Neural cell (in vitro differentiated cells): Measurements from ENCODE around the gene MRPS26. TPM values are rescaled to one million over a fixed set of nuclear protein-coding genes. Genes with fewer than 3 reads are reported as not detected.
"Not testable (repeated sequence)": the region's sequence is repeated elsewhere in the genome, so short reads cannot be mapped to it uniquely, and the experiment has no call there.

Source experiments
- H2AFZ ChIP-seq: fragments of 200-600, 300-800 bp; sonication (generic), shearing (Covaris generic); 2 replicates; pipeline ENCODE4 v1.6.0; 2014; ENCODE audit warnings: low read depth, mild to moderate bottlenecking, antibody characterized with exemption, low read length, moderate library complexity
- H3F3A ChIP-seq: fragments of 200-600 bp; shearing (Covaris generic); 2 replicates; pipeline ENCODE4 v1.6.1; 2016; ENCODE audit warnings: mild to moderate bottlenecking, moderate library complexity, mixed read lengths, antibody characterized with exemption, low read length; ENCODE audit not compliant: insufficient read depth, poor library complexity, severe bottlenecking
- H3K27ac ChIP-seq: fragments of 200-600, 300-800 bp; sonication (generic), shearing (Covaris generic); 2 replicates; pipeline ENCODE4 v1.5.1; 2014; ENCODE audit warnings: mild to moderate bottlenecking, low read length, moderate library complexity
- H3K27me3 ChIP-seq: fragments of 300-800, 200-600 bp; sonication (generic), shearing (Covaris generic); 2 replicates; pipeline ENCODE4 v1.6.0; 2014; ENCODE audit warnings: mild to moderate bottlenecking, low read depth, low read length, moderate library complexity; ENCODE audit not compliant: insufficient read depth
- H3K36me3 ChIP-seq: fragments of 300-800, 200-600 bp; sonication (generic), shearing (Covaris generic); 2 replicates; pipeline ENCODE4 v1.5.1; 2014; ENCODE audit warnings: mild to moderate bottlenecking, antibody characterized with exemption, low read length, moderate library complexity; ENCODE audit not compliant: insufficient read depth
- H3K4me2 ChIP-seq: fragments of 300-800, 200-600 bp; sonication (generic), shearing (Covaris generic); 2 replicates; pipeline ENCODE4 v1.6.0; 2014; ENCODE audit warnings: mild to moderate bottlenecking, low read length
- H3K4me3 ChIP-seq: fragments of 300-800, 200-600 bp; sonication (generic), shearing (Covaris generic); 2 replicates; pipeline ENCODE4 v1.5.1; 2014; ENCODE audit warnings: mild to moderate bottlenecking, low read length, moderate library complexity
- H3K79me2 ChIP-seq: fragments of 200-600 bp; shearing (Covaris generic); replicated peaks from 2 replicates; pipeline ENCODE4 v1.6.0; 2014; ENCODE audit warnings: mild to moderate bottlenecking, low read length, moderate library complexity; ENCODE audit not compliant: insufficient read depth
- H3K9ac ChIP-seq: fragments of 300-800, 200-600 bp; sonication (generic), shearing (Covaris generic); 2 replicates; pipeline ENCODE4 v1.6.1; 2016; ENCODE audit warnings: mild to moderate bottlenecking, low read length, mixed read lengths
- H3K9me2 ChIP-seq: fragments of 200-600 bp; shearing (Covaris generic); 2 replicates; pipeline ENCODE4 v1.6.1; 2016; ENCODE audit warnings: mild to moderate bottlenecking, low read length, mixed read lengths; ENCODE audit not compliant: insufficient read depth
- H3K9me3 ChIP-seq: fragments of 200-600, 300-800 bp; sonication (generic), shearing (Covaris generic); 2 replicates; pipeline ENCODE4 v1.6.1; 2016; ENCODE audit warnings: mild to moderate bottlenecking, mixed run types, low read length, moderate library complexity, mixed read lengths
- H4K20me1 ChIP-seq: fragments of 200-600 bp; shearing (Covaris generic); 2 replicates; pipeline ENCODE4 v1.6.1; 2016; ENCODE audit warnings: mild to moderate bottlenecking, mixed run types; ENCODE audit not compliant: insufficient read depth
- CTCF ChIP-seq: fragments of 450-650 bp; IDR thresholded peaks from 2 replicates; pipeline ENCODE4 v1.5.1; 2014; ENCODE audit warnings: antibody characterized with exemption, mild to moderate bottlenecking, moderate library complexity; ENCODE audit not compliant: poor library complexity, severe bottlenecking
- EP300 ChIP-seq: fragments of 450-650 bp; conservative IDR thresholded peaks from 2 replicates; pipeline ENCODE4 v1.6.1; 2014; ENCODE audit warnings: antibody characterized with exemption, mild to moderate bottlenecking, moderate library complexity; ENCODE audit not compliant: poor library complexity, severe bottlenecking
- EZH2 ChIP-seq: fragments of 200-600, 300-800 bp; shearing (Covaris generic), sonication (generic); IDR thresholded peaks from 2 replicates; pipeline ENCODE4 v1.6.1; 2014; ENCODE audit warnings: antibody characterized with exemption, low read length, borderline replicate concordance, mild to moderate bottlenecking; ENCODE audit not compliant: insufficient read depth, poor library complexity, severe bottlenecking
- MXI1 ChIP-seq: fragments of 450-650 bp; conservative IDR thresholded peaks from 2 replicates; pipeline ENCODE4 v1.6.1; 2014; ENCODE audit warnings: antibody characterized with exemption, mild to moderate bottlenecking; ENCODE audit not compliant: poor library complexity, severe bottlenecking
- POLR2AphosphoS5 ChIP-seq: IDR thresholded peaks from 2 replicates; pipeline ENCODE4 v1.6.1; 2012
- RAD21 ChIP-seq: fragments of 450-650 bp; conservative IDR thresholded peaks from 2 replicates; pipeline ENCODE4 v1.6.1; 2014; ENCODE audit warnings: antibody characterized with exemption, mild to moderate bottlenecking, moderate library complexity
- SMC3 ChIP-seq: fragments of 450-650 bp; conservative IDR thresholded peaks from 2 replicates; pipeline ENCODE4 v1.6.1; 2014; ENCODE audit warnings: antibody characterized with exemption, mild to moderate bottlenecking, moderate library complexity; ENCODE audit not compliant: poor library complexity
- TAF1 ChIP-seq: IDR thresholded peaks from 2 replicates; pipeline ENCODE4 v1.6.1; 2012; ENCODE audit warnings: low read depth
- polyA plus RNA-seq: library from polyadenylated mRNA; depleted of rRNA; stranded (reverse); fragments of >200 nt; gene quantifications from 2 replicates; pipeline ENCODE4 v1.2.3, GENCODE V29; 2014
- TF ChIP-seq, protein P1 (sequence below): IDR thresholded peaks from 2 replicates; pipeline ENCODE4 v1.6.1; 2012; ENCODE audit warnings: borderline replicate concordance

MRPS26 gene
- polyA plus RNA-seq, 1 donor from 2014 or later = 134 TPM

DNA sequence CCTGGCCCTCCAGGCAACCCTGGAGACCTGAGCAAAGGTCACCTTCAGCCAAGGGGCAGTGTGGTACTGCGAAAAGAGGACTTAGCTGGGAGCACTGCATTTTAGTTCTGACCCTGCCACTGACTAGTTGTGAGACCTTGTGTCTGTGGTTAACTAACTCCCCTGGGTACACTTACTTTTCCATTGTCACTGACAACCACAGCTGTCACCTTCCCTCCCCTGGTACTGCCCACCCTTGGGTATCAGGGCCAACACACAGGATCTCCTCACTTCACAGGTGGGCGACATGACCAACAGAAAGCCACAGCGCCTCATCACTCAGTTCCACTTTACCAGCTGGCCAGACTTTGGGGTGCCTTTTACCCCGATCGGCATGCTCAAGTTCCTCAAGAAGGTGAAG, 24.1 kb upstream of the MRPS26 start:
- Histone ChIP-seq H3F3A (no peaks in the 10 kb centered on the region), H3K9ac (no peak overlapping the region), H3K27ac (no peak overlapping the region), H3K9me3 (no peaks in the 10 kb centered on the region), H3K4me2 (no peak overlapping the region), H3K4me3 (no peak overlapping the region), H3K36me3 (peaks cover 7% of the 10 kb centered on the region), H3K27me3 (no peaks in the 10 kb centered on the region), H2AFZ (no peak overlapping the region), H3K9me2 (no peaks in the 10 kb centered on the region), H4K20me1 (no peaks in the 10 kb centered on the region), H3K79me2 (no peaks in the 10 kb centered on the region)
- no peak for TF ChIP-seq EP300
- no peak for TF ChIP-seq SMC3
- no peak for TF ChIP-seq TAF1
- TF ChIP-seq RAD21 = no peak
- TF ChIP-seq, protein P1, sequence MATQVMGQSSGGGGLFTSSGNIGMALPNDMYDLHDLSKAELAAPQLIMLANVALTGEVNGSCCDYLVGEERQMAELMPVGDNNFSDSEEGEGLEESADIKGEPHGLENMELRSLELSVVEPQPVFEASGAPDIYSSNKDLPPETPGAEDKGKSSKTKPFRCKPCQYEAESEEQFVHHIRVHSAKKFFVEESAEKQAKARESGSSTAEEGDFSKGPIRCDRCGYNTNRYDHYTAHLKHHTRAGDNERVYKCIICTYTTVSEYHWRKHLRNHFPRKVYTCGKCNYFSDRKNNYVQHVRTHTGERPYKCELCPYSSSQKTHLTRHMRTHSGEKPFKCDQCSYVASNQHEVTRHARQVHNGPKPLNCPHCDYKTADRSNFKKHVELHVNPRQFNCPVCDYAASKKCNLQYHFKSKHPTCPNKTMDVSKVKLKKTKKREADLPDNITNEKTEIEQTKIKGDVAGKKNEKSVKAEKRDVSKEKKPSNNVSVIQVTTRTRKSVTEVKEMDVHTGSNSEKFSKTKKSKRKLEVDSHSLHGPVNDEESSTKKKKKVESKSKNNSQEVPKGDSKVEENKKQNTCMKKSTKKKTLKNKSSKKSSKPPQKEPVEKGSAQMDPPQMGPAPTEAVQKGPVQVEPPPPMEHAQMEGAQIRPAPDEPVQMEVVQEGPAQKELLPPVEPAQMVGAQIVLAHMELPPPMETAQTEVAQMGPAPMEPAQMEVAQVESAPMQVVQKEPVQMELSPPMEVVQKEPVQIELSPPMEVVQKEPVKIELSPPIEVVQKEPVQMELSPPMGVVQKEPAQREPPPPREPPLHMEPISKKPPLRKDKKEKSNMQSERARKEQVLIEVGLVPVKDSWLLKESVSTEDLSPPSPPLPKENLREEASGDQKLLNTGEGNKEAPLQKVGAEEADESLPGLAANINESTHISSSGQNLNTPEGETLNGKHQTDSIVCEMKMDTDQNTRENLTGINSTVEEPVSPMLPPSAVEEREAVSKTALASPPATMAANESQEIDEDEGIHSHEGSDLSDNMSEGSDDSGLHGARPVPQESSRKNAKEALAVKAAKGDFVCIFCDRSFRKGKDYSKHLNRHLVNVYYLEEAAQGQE = no peak
- TF ChIP-seq MXI1 = no peak
- no peak for TF ChIP-seq EZH2
- no peak for TF ChIP-seq CTCF
- no peak for TF ChIP-seq POLR2AphosphoS5

DNA sequence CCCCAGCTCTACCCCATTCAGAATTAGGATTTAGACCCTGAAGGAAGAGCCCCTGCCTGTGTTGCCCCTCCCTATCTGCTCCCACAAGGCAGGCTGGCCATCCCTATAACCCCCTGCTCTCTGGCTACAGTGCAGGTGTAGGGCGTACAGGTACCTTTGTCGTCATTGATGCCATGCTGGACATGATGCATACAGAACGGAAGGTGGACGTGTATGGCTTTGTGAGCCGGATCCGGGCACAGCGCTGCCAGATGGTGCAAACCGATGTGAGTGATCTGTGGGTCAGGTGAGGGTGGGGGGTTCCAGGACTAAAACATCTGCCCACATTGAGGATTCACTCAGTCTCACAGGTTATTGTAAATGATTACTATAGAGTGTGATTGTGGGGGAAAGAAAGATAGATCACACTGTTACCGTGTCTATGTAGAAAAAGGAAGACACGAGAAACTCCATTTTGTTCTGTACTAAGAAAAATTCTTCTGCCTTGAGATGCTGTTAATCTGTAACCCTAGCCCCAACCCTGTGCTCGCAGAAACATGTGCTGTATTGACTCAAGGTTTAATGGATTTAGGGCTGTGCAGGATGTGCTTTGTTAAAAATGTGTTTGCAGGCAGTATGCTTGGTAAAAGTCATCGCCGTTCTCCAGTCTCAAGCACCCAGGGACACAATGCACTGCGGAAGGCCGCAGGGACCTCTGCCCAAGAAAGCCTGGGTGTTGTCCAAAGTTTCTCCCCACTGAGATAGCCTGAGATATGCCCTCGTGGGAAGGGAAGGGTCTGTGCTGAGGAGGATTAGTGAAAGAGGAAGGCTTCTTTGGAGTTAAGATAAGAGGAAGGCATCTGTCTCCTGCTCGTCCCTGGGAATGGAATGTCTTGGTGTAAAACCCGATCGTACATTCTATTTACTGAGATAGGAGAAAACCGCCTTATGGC, 23.0 kb upstream of the MRPS26 start:
- not testable (repeated sequence) for H3K27ac ChIP-seq, H3K9me2 ChIP-seq, H3K27me3 ChIP-seq, H3K9me3 ChIP-seq, H3K4me2 ChIP-seq, H2AFZ ChIP-seq, H3K4me3 ChIP-seq, H4K20me1 ChIP-seq, H3K9ac ChIP-seq, H3F3A ChIP-seq, H3K36me3 ChIP-seq, H3K79me2 ChIP-seq
